Mammary epithelial cell (primary cell): ENCODE results near the gene PMS1.
"Not testable (repeated sequence)": the region's sequence is repeated elsewhere in the genome, so short reads cannot be mapped to it uniquely, and the experiment has no call there.

Experiments used
- CTCF ChIP-seq, 2 donors: IDR thresholded peaks in 1 of 2; conservative IDR thresholded peaks in 1 of 2; 2 replicates each; pipeline ENCODE4 v1.5.1; 2011 to 2012; ENCODE audit warnings: inconsistent platforms in 2 of 2, low read length in 2 of 2, mild to moderate bottlenecking in 2 of 2, control low read depth in 1 of 2, low read depth in 1 of 2; ENCODE audit not compliant: insufficient read depth in 1 of 2; ENCODE audit errors: extremely low read depth in 1 of 2
- EZH2 ChIP-seq: IDR thresholded peaks from 2 replicates; pipeline ENCODE4 v1.6.1; 2012; ENCODE audit warnings: low read length, inconsistent platforms, borderline replicate concordance

GRCh38 chr2:189760154-189760553 is 24.1 kb upstream of the PMS1 start:
- TF ChIP-seq CTCF (conservative IDR thresholded peaks at IDR 0.05 in 1 of 2, IDR thresholded peaks at IDR 0.05 in 1 of 2; ENCODE audit: extremely low read depth in 1 of 2, insufficient read depth in 1 of 2, low read depth in 1 of 2, low read length in 2 of 2); EZH2: not testable (repeated sequence)
